Measurements from ENCODE around the gene ALPG.
"Not testable (repeated sequence)": the region's sequence is repeated elsewhere in the genome, so short reads cannot be mapped to it uniquely, and the experiment has no call there.

The ALPG gene

DNA sequence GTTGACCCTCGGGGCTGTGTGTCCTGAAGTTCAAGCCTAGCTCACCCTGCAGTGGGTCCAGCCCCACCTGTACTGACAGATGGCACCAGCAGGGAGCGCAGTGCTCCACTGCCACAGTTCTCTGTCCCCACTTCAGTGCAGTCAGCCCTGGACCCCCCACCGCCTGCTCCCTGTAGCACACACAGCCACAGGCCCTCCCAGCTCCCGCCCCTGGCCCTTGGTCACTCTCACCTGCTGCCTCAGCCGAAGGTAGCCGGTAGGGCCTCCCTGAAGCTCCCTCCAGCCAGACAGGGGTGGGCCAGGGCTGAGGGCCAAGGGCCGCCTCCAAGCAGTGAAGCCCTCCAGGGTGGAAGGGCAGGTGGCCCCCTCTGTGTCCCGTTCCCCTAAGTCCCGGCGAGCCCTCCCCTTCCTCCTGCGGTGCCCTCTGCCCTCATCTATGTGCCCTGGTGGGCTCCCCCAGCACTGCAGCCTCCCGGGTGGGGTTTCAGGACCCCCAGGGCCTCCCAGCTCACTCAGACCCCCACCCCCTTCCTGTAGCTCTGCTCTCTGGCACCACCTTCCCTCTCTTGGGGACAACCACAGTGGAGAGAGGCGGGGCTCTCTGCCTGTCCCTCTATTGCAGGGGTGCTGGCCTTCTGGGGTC is 38.9 kb upstream of the ALPG start:
- no peaks in the 10 kb centered on the region for H3K27me3 ChIP-seq (ENCODE audit: control insufficient read depth, insufficient read depth, low read length)
- H3K27ac ChIP-seq (ENCODE audit: low read depth, low read length), result no peak overlapping the region
- H3K36me3 ChIP-seq (ENCODE audit: control insufficient read depth, insufficient read depth, low read length), result no peaks in the 10 kb centered on the region
- H3K9me3 ChIP-seq (ENCODE audit: control insufficient read depth, insufficient read depth, low read depth, low read length), result no peaks in the 10 kb centered on the region
- peaks cover 21% of the 10 kb centered on the region for H3K4me1 ChIP-seq (ENCODE audit: control insufficient read depth, insufficient read depth, low read length)
- H3K9ac ChIP-seq (ENCODE audit: low read length), result no peak overlapping the region
- H3K4me3 ChIP-seq (ENCODE audit: low read depth, low read length), result no peak overlapping the region

DNA sequence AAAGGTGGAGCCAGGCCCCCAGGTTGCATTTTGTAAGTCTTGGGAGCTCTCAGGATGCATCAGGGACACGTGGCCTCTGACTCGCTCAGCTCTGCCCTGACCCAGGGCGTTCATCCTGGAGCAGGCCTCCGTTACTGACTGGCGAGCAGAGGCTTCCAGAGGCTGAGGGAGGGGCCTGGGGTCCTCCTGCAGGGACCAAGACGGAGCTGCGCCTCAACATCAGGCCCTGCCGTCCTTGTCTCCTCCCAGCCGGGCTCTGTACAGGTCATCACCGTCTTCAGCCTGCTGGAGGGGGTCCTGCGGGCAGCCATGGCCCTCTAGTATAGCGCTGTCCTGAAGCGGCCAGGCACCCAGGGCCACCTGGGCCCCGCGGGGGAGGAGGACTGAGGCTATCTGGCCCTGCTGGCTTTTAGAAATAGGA is 38.3 kb upstream of the ALPG start:
- H3K27ac ChIP-seq (ENCODE audit: low read depth, low read length), result no peak overlapping the region
- H3K36me3 ChIP-seq (ENCODE audit: control insufficient read depth, insufficient read depth, low read length), result no peaks in the 10 kb centered on the region
- no peak overlapping the region for H3K9ac ChIP-seq (ENCODE audit: low read length)
- H3K4me1 ChIP-seq (ENCODE audit: control insufficient read depth, insufficient read depth, low read length), result peaks cover 20% of the 10 kb centered on the region
- no peak overlapping the region for H3K4me3 ChIP-seq (ENCODE audit: low read depth, low read length)
- H3K9me3 ChIP-seq (ENCODE audit: control insufficient read depth, insufficient read depth, low read depth, low read length), result no peaks in the 10 kb centered on the region
- H3K27me3 ChIP-seq (ENCODE audit: control insufficient read depth, insufficient read depth, low read length), result no peaks in the 10 kb centered on the region

DNA sequence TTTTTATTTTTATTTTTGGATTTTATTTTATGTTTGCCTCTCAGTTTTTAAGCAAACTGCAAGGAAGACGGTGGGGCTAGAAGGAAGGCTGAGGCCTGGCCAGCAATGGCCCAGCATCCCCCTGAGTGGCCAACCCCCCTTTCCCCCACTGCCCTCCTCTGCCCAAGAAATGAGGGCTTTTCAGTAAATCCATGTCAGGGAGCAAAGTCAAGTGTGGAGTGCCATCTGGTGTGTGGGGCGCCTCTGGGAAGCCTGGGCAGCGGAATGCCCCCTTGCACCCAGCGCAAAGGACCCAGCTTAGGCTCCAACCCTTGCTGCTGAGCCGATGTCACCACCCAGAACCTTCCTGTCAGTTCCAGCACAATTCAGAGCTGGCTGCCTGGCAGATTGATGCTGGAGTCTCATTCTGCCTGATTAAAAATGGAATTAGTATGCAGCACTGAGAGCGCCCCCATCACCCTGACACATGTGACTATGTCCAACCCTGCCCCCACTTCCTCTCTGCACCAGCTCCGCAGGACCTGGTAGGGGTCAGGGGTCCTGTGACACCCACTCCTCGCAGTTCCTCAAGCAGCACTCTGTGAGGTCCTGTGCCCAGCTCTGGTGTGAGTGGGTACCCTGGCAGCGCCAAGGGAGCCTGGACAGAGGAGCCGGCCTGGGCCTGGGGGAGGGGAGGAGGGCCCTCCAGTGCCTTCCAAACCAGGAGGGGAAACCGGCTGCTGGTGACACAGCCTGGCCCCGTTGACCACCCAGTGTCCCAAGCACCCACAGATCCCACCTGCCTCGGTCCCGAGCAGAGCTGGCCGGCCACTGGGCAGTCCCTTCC is 37.3 kb upstream of the ALPG start:
- Histone ChIP-seq H3K9me3 (ENCODE audit: control insufficient read depth, insufficient read depth, low read depth, low read length) (no peaks in the 10 kb centered on the region), H3K27ac (ENCODE audit: low read depth, low read length) (no peak overlapping the region), H3K4me3 (ENCODE audit: low read depth, low read length) (no peak overlapping the region), H3K9ac (ENCODE audit: low read length) (no peak overlapping the region), H3K4me1 (ENCODE audit: control insufficient read depth, insufficient read depth, low read length) (peaks cover 20% of the 10 kb centered on the region), H3K36me3 (ENCODE audit: control insufficient read depth, insufficient read depth, low read length) (no peaks in the 10 kb centered on the region), H3K27me3 (ENCODE audit: control insufficient read depth, insufficient read depth, low read length) (no peaks in the 10 kb centered on the region)

DNA sequence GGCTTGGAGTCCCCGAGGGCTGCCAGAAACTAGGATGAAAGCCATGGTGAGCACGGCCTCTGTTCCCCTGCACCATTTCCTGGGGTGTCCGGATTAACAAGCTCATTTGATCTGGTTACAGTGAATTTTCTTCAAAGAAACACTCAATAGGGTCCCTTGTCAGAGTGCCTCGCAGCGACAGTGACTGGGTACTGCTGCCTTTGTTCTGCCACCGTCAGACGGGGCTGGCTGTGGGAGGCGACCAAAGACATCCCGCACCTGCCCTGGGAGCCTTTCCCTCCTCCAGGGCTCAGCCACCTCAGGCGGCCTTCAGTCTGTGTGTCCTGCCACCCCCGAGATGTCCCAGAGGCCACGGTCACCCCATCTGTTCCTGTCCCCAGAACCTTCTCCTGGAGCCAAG is 36.6 kb upstream of the ALPG start:
- not testable (repeated sequence) for H3K4me3 ChIP-seq (ENCODE audit: low read depth, low read length); H3K27me3 ChIP-seq (ENCODE audit: control insufficient read depth, insufficient read depth, low read length); H3K36me3 ChIP-seq (ENCODE audit: control insufficient read depth, insufficient read depth, low read length); H3K9ac ChIP-seq (ENCODE audit: low read length); H3K27ac ChIP-seq (ENCODE audit: low read depth, low read length); H3K9me3 ChIP-seq (ENCODE audit: control insufficient read depth, insufficient read depth, low read depth, low read length)
- H3K4me1 ChIP-seq (ENCODE audit: control insufficient read depth, insufficient read depth, low read length), result peaks cover 24% of the 10 kb centered on the region

DNA sequence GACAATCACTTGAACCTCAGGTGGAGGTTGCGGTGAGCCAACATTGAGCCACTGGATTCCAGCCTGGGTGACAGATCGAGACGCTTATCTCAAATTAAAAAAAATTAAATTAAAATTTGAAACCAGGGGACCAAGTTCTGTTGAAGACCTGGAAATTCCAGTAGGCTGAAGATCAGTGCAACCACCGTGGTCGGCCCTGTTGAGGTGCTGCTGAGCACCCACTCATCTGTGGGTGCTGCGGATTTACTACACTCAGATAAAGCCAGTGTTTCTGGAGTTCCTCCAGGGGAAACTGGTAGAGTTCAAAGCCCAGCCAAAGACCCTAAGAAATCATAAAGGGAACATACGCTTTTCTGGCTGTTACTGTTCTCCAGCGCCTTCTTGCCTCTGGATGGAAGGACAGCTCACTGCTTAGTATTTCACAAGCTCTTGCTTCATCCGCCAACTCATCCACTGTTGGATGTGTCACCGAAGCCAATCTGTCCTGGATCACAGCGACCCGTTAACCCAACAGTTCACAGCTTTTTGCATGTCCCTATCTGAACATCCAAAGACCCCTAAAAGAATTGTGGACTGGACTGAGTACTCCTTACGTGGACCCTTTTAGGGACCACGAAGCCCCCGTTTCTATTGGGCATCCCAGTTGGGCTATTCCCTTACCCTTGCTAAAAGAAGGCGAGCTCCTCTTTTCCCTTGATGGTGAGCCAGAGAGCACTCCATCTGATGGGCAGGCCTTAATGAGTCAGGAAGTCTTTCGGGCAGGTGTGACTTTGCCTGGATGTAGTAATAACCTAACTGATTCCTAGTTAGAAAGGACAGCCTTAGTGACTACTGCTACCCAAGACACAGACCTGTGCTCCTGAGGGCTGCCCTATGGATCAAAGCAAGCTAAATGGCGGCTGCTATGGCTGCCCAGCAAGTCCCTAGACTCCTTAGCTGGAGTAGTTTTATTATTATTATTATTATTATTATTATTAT is 34.1 kb upstream of the ALPG start:
- no peaks in the 10 kb centered on the region for H3K36me3 ChIP-seq (ENCODE audit: control insufficient read depth, insufficient read depth, low read length)

DNA sequence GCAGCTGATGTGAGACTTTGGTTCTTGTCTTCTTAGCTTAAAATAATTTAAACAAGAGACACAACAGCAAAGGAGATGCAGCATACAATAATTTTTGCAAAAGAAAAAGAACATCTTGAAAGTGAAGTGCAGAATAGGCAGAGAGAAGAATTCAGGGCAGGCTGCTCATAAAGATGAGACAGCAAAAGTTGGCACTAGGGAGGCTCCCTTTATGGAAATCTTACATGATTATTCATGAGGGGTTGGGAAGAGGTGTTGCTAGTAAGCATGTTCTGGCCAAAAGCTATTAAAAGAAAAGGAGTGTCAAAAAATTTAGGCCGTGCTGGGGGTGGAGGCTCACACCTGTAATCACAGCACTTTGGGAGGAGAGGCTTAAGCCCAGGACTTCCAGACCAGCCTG is 32.3 kb upstream of the ALPG start:
- H3K4me1 ChIP-seq (ENCODE audit: control insufficient read depth, insufficient read depth, low read length), result peaks cover 9% of the 10 kb centered on the region
- H3K4me3 ChIP-seq (ENCODE audit: low read depth, low read length), result no peak overlapping the region
- no peaks in the 10 kb centered on the region for H3K9me3 ChIP-seq (ENCODE audit: control insufficient read depth, insufficient read depth, low read depth, low read length)
- H3K36me3 ChIP-seq (ENCODE audit: control insufficient read depth, insufficient read depth, low read length), result no peaks in the 10 kb centered on the region
- H3K9ac ChIP-seq (ENCODE audit: low read length), result no peak overlapping the region
- H3K27ac ChIP-seq (ENCODE audit: low read depth, low read length), result no peak overlapping the region
- H3K27me3 ChIP-seq (ENCODE audit: control insufficient read depth, insufficient read depth, low read length), result no peaks in the 10 kb centered on the region

More for the DNA sequence above, 34.1 kb upstream of the ALPG start:
- Histone ChIP-seq H3K27ac (ENCODE audit: low read depth, low read length) (no peak overlapping the region), H3K27me3 (ENCODE audit: control insufficient read depth, insufficient read depth, low read length) (no peaks in the 10 kb centered on the region), H3K4me3 (ENCODE audit: low read depth, low read length) (no peak overlapping the region), H3K9ac (ENCODE audit: low read length) (no peak overlapping the region), H3K4me1 (ENCODE audit: control insufficient read depth, insufficient read depth, low read length) (peaks cover 19% of the 10 kb centered on the region), H3K9me3 (ENCODE audit: control insufficient read depth, insufficient read depth, low read depth, low read length) (no peaks in the 10 kb centered on the region)

DNA sequence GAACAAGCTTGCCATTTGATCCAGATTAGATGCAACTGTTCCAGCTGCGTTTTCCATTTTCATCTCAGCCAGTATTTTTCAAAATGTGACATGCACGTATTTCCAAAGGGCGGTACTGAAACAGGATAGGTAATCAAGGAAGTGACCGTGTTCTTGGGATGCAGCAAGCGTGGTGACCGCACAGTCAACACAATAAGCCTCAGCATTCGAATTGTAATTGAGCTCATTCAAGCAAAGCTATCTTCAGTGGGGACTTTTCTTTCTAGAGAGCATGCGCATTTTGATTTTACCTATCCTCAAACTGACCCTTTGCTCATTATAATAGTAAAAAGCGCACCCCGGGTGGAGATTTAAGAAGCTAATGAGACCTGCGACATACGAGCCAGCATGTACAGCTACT is 31.5 kb upstream of the ALPG start:
- H3K27ac ChIP-seq (ENCODE audit: low read depth, low read length), result no peak overlapping the region
- no peaks in the 10 kb centered on the region for H3K27me3 ChIP-seq (ENCODE audit: control insufficient read depth, insufficient read depth, low read length)
- no peak overlapping the region for H3K4me3 ChIP-seq (ENCODE audit: low read depth, low read length)
- H3K4me1 ChIP-seq (ENCODE audit: control insufficient read depth, insufficient read depth, low read length), result peaks cover 4% of the 10 kb centered on the region; the same call in 1 of the 2 replicates
- no peaks in the 10 kb centered on the region for H3K9me3 ChIP-seq (ENCODE audit: control insufficient read depth, insufficient read depth, low read depth, low read length)
- H3K9ac ChIP-seq (ENCODE audit: low read length), result no peak overlapping the region
- H3K36me3 ChIP-seq (ENCODE audit: control insufficient read depth, insufficient read depth, low read length), result no peaks in the 10 kb centered on the region

DNA sequence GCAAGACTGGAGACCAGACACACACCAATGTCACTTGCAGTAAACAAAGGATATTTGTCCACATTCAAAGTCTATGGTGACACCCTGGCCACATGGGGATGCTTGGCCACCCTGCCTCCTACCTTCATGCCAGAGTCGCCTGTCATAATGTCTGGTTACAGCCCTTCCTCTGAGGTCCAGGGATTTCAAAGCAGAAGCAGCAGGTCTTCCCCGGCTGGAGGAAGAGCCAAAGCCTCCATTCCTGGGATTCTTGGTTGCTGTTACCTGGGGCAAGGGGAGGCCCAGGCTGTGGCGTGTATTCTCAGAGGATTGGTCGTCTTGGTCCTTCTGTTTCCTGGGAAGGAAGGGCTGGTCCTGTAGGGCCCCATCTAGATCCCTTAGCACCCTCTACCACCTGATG is 30.4 kb upstream of the ALPG start:
- H3K4me1 ChIP-seq (ENCODE audit: control insufficient read depth, insufficient read depth, low read length), result peaks cover 4% of the 10 kb centered on the region; the same call in 1 of the 2 replicates
- H3K27ac ChIP-seq (ENCODE audit: low read depth, low read length), result no peak overlapping the region
- H3K4me3 ChIP-seq (ENCODE audit: low read depth, low read length), result no peak overlapping the region
- H3K36me3 ChIP-seq (ENCODE audit: control insufficient read depth, insufficient read depth, low read length), result no peaks in the 10 kb centered on the region
- H3K27me3 ChIP-seq (ENCODE audit: control insufficient read depth, insufficient read depth, low read length), result no peaks in the 10 kb centered on the region
- H3K9ac ChIP-seq (ENCODE audit: low read length), result no peak overlapping the region
- H3K9me3 ChIP-seq (ENCODE audit: control insufficient read depth, insufficient read depth, low read depth, low read length), result no peaks in the 10 kb centered on the region

DNA sequence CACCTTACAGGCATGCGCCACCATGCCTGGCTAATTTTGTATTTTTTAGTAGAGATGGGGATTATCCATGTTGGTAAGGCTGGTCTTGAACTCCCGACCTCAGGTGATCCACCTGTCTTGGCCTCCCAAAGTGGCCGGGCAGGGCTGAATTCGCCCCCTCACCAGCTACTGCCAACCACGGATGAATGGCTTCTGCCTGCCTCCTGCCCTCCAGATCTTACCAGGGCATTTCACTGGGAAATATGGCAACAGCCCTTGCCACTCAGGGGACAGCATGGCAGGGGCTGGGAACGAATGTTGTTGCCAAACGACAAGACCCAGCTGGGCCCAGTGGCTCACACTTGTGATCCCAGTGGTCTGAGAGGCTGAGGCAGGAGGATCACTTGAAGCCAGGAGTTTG is 29.9 kb upstream of the ALPG start:
- H3K27me3 ChIP-seq (ENCODE audit: control insufficient read depth, insufficient read depth, low read length), result no peaks in the 10 kb centered on the region
- H3K4me3 ChIP-seq (ENCODE audit: low read depth, low read length), result no peak overlapping the region
- H3K9me3 ChIP-seq (ENCODE audit: control insufficient read depth, insufficient read depth, low read depth, low read length), result no peaks in the 10 kb centered on the region
- H3K27ac ChIP-seq (ENCODE audit: low read depth, low read length), result no peak overlapping the region
- H3K4me1 ChIP-seq (ENCODE audit: control insufficient read depth, insufficient read depth, low read length), result peaks cover 4% of the 10 kb centered on the region; the same call in 1 of the 2 replicates
- H3K9ac ChIP-seq (ENCODE audit: low read length), result no peak overlapping the region
- H3K36me3 ChIP-seq (ENCODE audit: control insufficient read depth, insufficient read depth, low read length), result no peaks in the 10 kb centered on the region

DNA sequence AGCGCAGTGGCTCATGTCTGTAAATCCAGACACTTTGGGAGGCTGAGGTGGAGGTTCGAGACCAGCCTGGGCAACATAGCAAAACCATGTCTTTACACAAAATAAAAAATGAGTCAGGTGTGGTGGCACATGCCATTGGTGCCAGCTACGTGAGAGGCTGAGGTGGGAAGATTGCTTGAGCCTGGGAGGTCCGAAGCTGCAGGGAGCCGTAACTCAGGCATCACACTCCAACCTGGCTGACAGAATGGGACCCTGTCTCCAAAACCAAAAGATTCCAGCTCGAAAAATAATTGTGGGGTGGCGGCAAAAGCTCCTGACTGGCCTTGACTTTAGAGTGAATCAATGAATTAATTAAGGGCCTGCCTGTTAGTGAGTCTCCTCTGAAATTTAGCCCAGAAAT is 29.3 kb upstream of the ALPG start:
- Histone ChIP-seq H3K36me3 (ENCODE audit: control insufficient read depth, insufficient read depth, low read length) (no peaks in the 10 kb centered on the region), H3K4me1 (ENCODE audit: control insufficient read depth, insufficient read depth, low read length) (peaks cover 6% of the 10 kb centered on the region), H3K4me3 (ENCODE audit: low read depth, low read length) (no peak overlapping the region), H3K9ac (ENCODE audit: low read length) (no peak overlapping the region), H3K27me3 (ENCODE audit: control insufficient read depth, insufficient read depth, low read length) (no peaks in the 10 kb centered on the region; the same call in 1 of the 2 replicates), H3K9me3 (ENCODE audit: control insufficient read depth, insufficient read depth, low read depth, low read length) (no peaks in the 10 kb centered on the region), H3K27ac (ENCODE audit: low read depth, low read length) (no peak overlapping the region)

Data from HUES6 (cell line).